B cell (primary cell): ENCODE data around the gene TBCD. TPM values are rescaled to one million over a fixed set of nuclear protein-coding genes. Genes with fewer than 3 reads are reported as not detected.

Experiments used
- ATAC-seq: fragments of 200-7000 bp; cut with Tn5 transposase; one replicate; pipeline ENCODE4 v1.10.0; 2021; ENCODE audit warnings: low read depth, mild to moderate bottlenecking, moderate number of reproducible peaks, moderate library complexity
- CTCF ChIA-PET: fragments of 350-600 bp; sonication (Branson Sonifier 250); formaldehyde crosslinking; loops from one replicate; lab custom pipeline; 2021; ENCODE audit warnings: antibody characterized with exemption, inconsistent platforms; lab: Charles Lee
- POLR2A ChIA-PET: fragments of 350-600 bp; sonication (Branson Sonifier 250); formaldehyde crosslinking; loops from one replicate; lab custom pipeline; 2021; ENCODE audit warnings: antibody characterized with exemption; lab: Charles Lee
- DNase-seq: peaks from one replicate; pipeline ENCODE4 v3.0.0; 2013
- H2AFZ ChIP-seq: 2 replicates; pipeline ENCODE4 v1.6.1; 2012; ENCODE audit warnings: mild to moderate bottlenecking, low read depth, low read length; ENCODE audit not compliant: insufficient read depth, poor library complexity, severe bottlenecking
- H3K27ac ChIP-seq, 2 donors: 1 replicate in 1 of 2; 2 replicates in 1 of 2; pipeline ENCODE4 v1.5.1; 2012 to 2013; ENCODE audit warnings: low read length in 2 of 2, mild to moderate bottlenecking in 2 of 2, moderate library complexity in 1 of 2
- H3K27me3 ChIP-seq, 4 experiments: fragments of 200-600 bp in 1 of 4; sonication (generic) in 1 of 4; replicated peaks in 1 of 4; 1 replicate in 2 of 4; 2 replicates in 2 of 4; pipeline versions ENCODE4 v1.6.1 to v1.7.0; 2013 to 2016; ENCODE audit warnings: low read length in 3 of 4, mild to moderate bottlenecking in 2 of 4, mixed read lengths in 1 of 4, moderate library complexity in 1 of 4; ENCODE audit not compliant: insufficient read depth in 4 of 4, control insufficient read depth in 3 of 4; ENCODE audit errors: control extremely low read depth in 1 of 4
- H3K36me3 ChIP-seq, 2 experiments: replicated peaks in 1 of 2; 1 replicate in 1 of 2; 2 replicates in 1 of 2; pipeline versions ENCODE4 v1.6.1 to v1.7.1; 2013; ENCODE audit warnings: low read length in 1 of 2; ENCODE audit not compliant: insufficient read depth in 2 of 2, control insufficient read depth in 1 of 2; ENCODE audit errors: control extremely low read depth in 1 of 2, extremely low read depth in 1 of 2
- H3K4me1 ChIP-seq, 2 donors: fragments of 200-600 bp in 1 of 2; sonication (generic) in 1 of 2; 1 replicate in 1 of 2; 2 replicates in 1 of 2; pipeline versions ENCODE4 v1.5.1 to v1.6.1; 2013 to 2017; ENCODE audit warnings: low read length in 2 of 2; ENCODE audit not compliant: control insufficient read depth in 2 of 2, insufficient read depth in 2 of 2
- H3K4me2 ChIP-seq: replicated peaks from 2 replicates; pipeline ENCODE3; 2012; ENCODE audit warnings: mild to moderate bottlenecking, low read depth, low read length; ENCODE audit not compliant: poor library complexity, severe bottlenecking
- H3K4me3 ChIP-seq, 5 experiments: fragments of 200-600 bp in 1 of 5; sonication (generic) in 1 of 5; 1 replicate in 3 of 5; 2 replicates in 2 of 5; pipeline versions ENCODE4 v1.5.1 to v1.7.0; 2011 to 2016; ENCODE audit warnings: low read length in 4 of 5, mild to moderate bottlenecking in 4 of 5, low read depth in 2 of 5, control low read depth in 1 of 5, moderate library complexity in 1 of 5; ENCODE audit not compliant: insufficient read depth in 1 of 5; ENCODE audit errors: control extremely low read depth in 1 of 5, extremely low read depth in 1 of 5
- H3K79me2 ChIP-seq: fragments of 200-600 bp; sonication (generic); one replicate; pipeline ENCODE4 v1.6.0; 2016; ENCODE audit warnings: low read length; ENCODE audit not compliant: control insufficient read depth, insufficient read depth
- H3K9ac ChIP-seq: fragments of 200-600 bp; sonication (generic); 2 replicates; pipeline ENCODE4 v1.6.1; 2017; ENCODE audit warnings: mild to moderate bottlenecking, low read length, moderate library complexity
- H3K9me3 ChIP-seq, 3 donors: one replicate each; pipeline versions ENCODE4 v1.6.1 to v1.7.1; 2013; ENCODE audit warnings: low read length in 2 of 3; ENCODE audit not compliant: control insufficient read depth in 2 of 3, insufficient read depth in 1 of 3; ENCODE audit errors: control extremely low read depth in 1 of 3
- H4K20me1 ChIP-seq: 2 replicates; pipeline ENCODE4 v1.6.0; 2012; ENCODE audit warnings: mild to moderate bottlenecking, low read length; ENCODE audit not compliant: insufficient read depth, control insufficient read depth, poor library complexity, severe bottlenecking
- H3K27ac Mint-ChIP-seq: one replicate; pipeline ENCODE4 v1.8.0; 2021; ENCODE audit warnings: mixed read lengths
- H3K27me3 Mint-ChIP-seq: one replicate; pipeline ENCODE4 v1.8.0; 2021; ENCODE audit warnings: mixed read lengths
- H3K4me1 Mint-ChIP-seq: one replicate; pipeline ENCODE4 v1.8.0; 2021; ENCODE audit warnings: mixed read lengths
- H3K4me3 Mint-ChIP-seq: one replicate; pipeline ENCODE4 v1.8.0; 2021; ENCODE audit warnings: mixed read lengths
- H3K9me3 Mint-ChIP-seq: one replicate; pipeline ENCODE4 v1.8.0; 2022; ENCODE audit warnings: mixed read lengths; ENCODE audit not compliant: insufficient read depth
- EZH2 ChIP-seq: IDR thresholded peaks from 2 replicates; pipeline ENCODE4 v1.6.1; 2012; ENCODE audit warnings: borderline replicate concordance, low read depth, mild to moderate bottlenecking, moderate library complexity, low read length; ENCODE audit not compliant: insufficient read depth, poor library complexity, severe bottlenecking
- intact Hi-C: fragments of 100-400 bp; cut with micrococcal nuclease; formaldehyde crosslinking; loops from one replicate; pipeline ENCODE4 v1.10.0; 2022
- polyA plus RNA-seq: library from polyadenylated mRNA; depleted of rRNA; stranded (reverse); fragments of >200 nt; gene quantifications from 2 replicates; pipeline ENCODE4 v1.2.3, GENCODE V29; 2012
- total RNA-seq, 2 donors: library from RNA; stranded (reverse); fragments of 120-200 nt in 1 of 2; gene quantifications; 1 replicate in 1 of 2; 2 replicates in 1 of 2; pipeline versions ENCODE4 v1.2.3 to v1.2.4, GENCODE V29; 2013 to 2022
- TF ChIP-seq, protein P1 (sequence below): fragments of 200-600 bp; IDR thresholded peaks from one replicate; pipeline ENCODE4 v1.8.0; 2022; ENCODE audit warnings: antibody characterized with exemption, mild to moderate bottlenecking

The TBCD gene
- total and polyA plus RNA-seq, 2 donors (not counting 1 experiment from before 2014, with no cell fraction given): 60.8 to 101 TPM

DNA sequence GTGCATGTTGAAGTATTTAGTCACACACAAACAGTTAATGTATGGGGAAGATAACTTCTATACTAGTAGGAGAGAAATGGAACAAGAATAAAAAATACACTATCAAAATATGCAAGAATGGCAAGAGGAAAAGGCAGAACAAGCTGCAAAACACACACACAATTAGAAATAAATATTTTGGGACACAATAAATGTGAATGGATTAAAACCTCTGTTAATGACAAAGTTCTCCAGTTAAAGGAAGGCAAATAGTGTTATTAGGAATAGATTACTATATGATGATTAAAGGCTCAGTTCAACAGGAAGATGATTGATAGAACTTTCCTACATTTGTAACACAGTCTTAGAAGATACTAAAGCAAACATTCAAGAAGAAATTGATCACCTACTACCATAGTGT lies 194.2 kb downstream of the TBCD start:
- no peak overlapping the region for H3K27ac Mint-ChIP-seq
- no peaks in the 10 kb centered on the region for H3K27me3 ChIP-seq
- CTCF ChIA-PET: no interaction called here

More for the DNA sequence above, 194.2 kb downstream of the TBCD start:
- no peak for DNase-seq
- Histone ChIP-seq H3K9ac (no peak overlapping the region), H3K36me3 (peaks cover 0 to 27% of the 10 kb centered on the region in 2 experiments), H3K79me2 (no peaks in the 10 kb centered on the region), H3K9me3 (peaks cover 3 to 49% (median 30%) of the 10 kb centered on the region in 3 donors), H3K4me1 (no peaks in the 10 kb centered on the region), H2AFZ (no peak overlapping the region), H3K4me3 (no peak overlapping the region), H3K27ac (no peak overlapping the region), H3K4me2 (no peak overlapping the region), H4K20me1 (no peaks in the 10 kb centered on the region)
- no peak for ATAC-seq
- H3K9me3 Mint-ChIP-seq: peaks cover 26% of the 10 kb centered on the region
- POLR2A ChIA-PET: interaction anchor here (0.5 kb wide), 1 partner anchor 424 kb away, joined by 3 read pairs; no protein-coding TSS in a partner anchor
- H3K4me1 Mint-ChIP-seq: no peaks in the 10 kb centered on the region
- no peak overlapping the region for H3K4me3 Mint-ChIP-seq
- intact Hi-C loops: no loop called here
- TF ChIP-seq EZH2: no peak
- TF ChIP-seq, protein P1, sequence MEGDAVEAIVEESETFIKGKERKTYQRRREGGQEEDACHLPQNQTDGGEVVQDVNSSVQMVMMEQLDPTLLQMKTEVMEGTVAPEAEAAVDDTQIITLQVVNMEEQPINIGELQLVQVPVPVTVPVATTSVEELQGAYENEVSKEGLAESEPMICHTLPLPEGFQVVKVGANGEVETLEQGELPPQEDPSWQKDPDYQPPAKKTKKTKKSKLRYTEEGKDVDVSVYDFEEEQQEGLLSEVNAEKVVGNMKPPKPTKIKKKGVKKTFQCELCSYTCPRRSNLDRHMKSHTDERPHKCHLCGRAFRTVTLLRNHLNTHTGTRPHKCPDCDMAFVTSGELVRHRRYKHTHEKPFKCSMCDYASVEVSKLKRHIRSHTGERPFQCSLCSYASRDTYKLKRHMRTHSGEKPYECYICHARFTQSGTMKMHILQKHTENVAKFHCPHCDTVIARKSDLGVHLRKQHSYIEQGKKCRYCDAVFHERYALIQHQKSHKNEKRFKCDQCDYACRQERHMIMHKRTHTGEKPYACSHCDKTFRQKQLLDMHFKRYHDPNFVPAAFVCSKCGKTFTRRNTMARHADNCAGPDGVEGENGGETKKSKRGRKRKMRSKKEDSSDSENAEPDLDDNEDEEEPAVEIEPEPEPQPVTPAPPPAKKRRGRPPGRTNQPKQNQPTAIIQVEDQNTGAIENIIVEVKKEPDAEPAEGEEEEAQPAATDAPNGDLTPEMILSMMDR: no peak
- no peaks in the 10 kb centered on the region for H3K27me3 Mint-ChIP-seq
